ENCODE data around the gene NKAIN2.

Gene NKAIN2

DNA sequence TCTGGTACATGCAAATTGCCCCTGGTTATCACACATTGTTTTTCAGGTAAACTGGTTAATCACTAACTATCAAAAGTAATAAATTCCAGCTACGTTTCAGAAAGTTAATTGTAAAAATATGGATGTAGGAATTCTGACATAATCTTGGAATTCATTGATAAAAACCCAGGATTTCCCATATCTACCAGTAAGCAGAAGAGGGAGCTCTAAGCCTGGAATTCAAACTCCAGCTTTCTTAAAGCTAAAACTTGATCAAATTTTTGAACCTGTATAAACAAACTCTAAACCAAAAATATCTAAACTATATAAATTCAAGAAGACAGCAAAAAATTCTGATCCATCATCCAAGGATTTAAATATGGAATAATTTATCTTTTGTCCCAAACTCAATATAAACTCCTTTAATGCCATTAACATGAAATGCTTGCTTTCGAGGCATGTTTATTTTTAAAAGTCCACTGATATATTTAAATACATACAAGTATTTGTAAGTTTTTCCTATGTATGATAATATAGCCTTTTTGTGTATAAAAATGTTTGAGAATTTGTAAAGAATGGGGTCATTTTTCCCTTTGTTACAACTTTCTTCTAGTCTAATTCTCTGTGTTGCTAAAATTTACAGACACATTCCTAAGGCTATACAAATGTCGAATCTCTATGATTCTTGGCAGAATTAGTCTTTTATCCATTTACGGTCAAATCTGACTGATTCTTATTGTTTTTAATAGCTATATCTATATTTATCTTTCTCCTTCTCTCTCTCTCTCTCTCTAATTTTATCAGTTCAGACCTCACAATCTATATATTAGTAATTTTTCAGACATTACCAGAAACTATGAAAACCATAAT, 1067.2 kb downstream of the NKAIN2 start:
- DNase-seq = no peak

DNA sequence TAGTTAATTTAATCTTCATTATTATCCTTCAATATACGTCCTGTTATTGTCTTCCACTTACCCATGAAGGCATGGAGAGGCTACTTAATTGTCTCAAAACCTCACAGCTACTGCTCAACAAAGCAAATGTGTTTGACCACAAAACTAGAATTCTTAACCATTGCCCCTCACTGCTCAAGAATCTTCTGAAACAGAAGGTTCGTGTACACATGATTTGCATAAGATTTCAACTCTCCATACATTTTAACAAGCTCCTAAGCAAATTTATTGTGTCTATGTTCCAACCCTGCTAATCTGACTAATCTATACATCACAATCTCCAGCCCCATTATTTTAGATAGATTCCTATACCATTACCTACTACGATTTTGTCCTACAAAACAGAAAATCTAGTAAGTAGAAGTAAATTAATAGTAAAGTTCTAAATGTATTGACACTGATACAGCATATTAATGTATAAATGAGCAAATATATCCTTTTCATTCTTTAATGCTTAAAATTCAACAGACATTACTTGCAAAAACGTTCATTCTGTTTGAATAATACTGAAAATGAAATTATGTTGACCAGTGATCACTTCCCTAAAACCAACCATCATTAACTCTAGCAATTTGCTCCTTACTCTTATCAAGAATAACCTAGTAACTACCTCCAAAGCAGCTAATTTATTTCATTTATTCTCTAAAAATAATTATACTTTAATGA, 1068.8 kb downstream of the NKAIN2 start:
- no peak for DNase-seq

DNA sequence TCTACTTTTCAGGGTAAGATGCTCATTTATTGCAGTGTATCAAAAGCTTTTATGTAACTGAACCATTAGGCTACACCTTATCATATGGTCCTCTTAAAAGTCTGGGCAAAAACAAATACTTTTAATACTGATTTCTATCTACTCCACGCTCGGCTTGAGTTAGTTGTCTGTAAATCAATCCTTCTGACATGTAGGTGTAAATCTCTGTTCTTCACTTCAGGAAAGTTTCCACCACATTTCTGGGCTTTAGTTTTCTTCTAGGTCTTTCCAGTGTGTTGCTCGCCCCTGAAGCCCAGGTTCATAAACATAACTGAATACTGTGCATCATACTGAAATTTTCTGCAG, 1069.4 kb downstream of the NKAIN2 start:
- no peak for DNase-seq
